ENCODE results near the gene ADSS1. TPM values are rescaled to one million over a fixed set of nuclear protein-coding genes. Genes with fewer than 3 reads are reported as not detected.

ADSS1 gene
- total and polyA plus RNA-seq, 9 donors: 2.6 to 9.8 (median 4.1) TPM

GRCh38 chr14:104744484-104744883 lies 20.5 kb downstream of the ADSS1 start:
- WGBS, 3 donors: 92 to 97% (median 95%) methylated on average over 10 of the region's 10 CpGs
- DNase-seq: no peak
- Histone ChIP-seq H3K4me1 (ENCODE audit: insufficient read depth) (no peaks in the 10 kb centered on the region), H3K4me3 (no peak overlapping the region), H3K36me3 (no peaks in the 10 kb centered on the region), H3K27ac (no peak overlapping the region), H3K9me3 (no peaks in the 10 kb centered on the region), H3K27me3 (no peaks in the 10 kb centered on the region)
- TF ChIP-seq POLR2A (IDR thresholded peaks at IDR 0.05) (no peak), CTCF (IDR thresholded peaks at IDR 0.05) (no peak), EP300 (IDR thresholded peaks at IDR 0.05) (no peak)
- intact Hi-C loops (cut with DNase I): no loop called here

GRCh38 chr14:104745431-104745830 lies 21.4 kb downstream of the ADSS1 start:
- no peak for DNase-seq
- H3K27ac ChIP-seq: no peak overlapping the region
- H3K27me3 ChIP-seq: no peaks in the 10 kb centered on the region
- no peaks in the 10 kb centered on the region for H3K4me1 ChIP-seq (ENCODE audit: insufficient read depth)
- TF ChIP-seq CTCF (IDR thresholded peaks at IDR 0.05) (no peak), POLR2A (IDR thresholded peaks at IDR 0.05) (no peak), EP300 (IDR thresholded peaks at IDR 0.05) (no peak)
- H3K36me3 ChIP-seq: no peaks in the 10 kb centered on the region
- H3K9me3 ChIP-seq: no peaks in the 10 kb centered on the region
- intact Hi-C loops (cut with DNase I): no loop called here
- 88 to 95% (median 93%) methylated on average over 9 of the region's 9 CpGs for WGBS, 3 donors
- no peak overlapping the region for H3K4me3 ChIP-seq

- no peaks in the 10 kb centered on the region for H3K36me3 ChIP-seq
- H3K27me3 ChIP-seq: no peaks in the 10 kb centered on the region
- intact Hi-C loops (cut with DNase I): no loop called here
- TF ChIP-seq CTCF (IDR thresholded peaks at IDR 0.05): no peak
- no peaks in the 10 kb centered on the region for H3K4me1 ChIP-seq (ENCODE audit: insufficient read depth)
- DNase-seq: no peak
- no peak overlapping the region for H3K27ac ChIP-seq
- WGBS, 3 donors: 75 to 82% (median 79%) methylated on average over 13 of the region's 13 CpGs
- no peaks in the 10 kb centered on the region for H3K9me3 ChIP-seq
- no peak overlapping the region for H3K4me3 ChIP-seq
These were observed 22.1 kb downstream of the ADSS1 start for GRCh38 chr14:104746071-104746545.

- H3K36me3 ChIP-seq: no peaks in the 10 kb centered on the region
- DNase-seq: no peak
- intact Hi-C loops (cut with DNase I): no loop called here
- TF ChIP-seq CTCF (IDR thresholded peaks at IDR 0.05) (no peak), POLR2A (IDR thresholded peaks at IDR 0.05) (no peak), EP300 (IDR thresholded peaks at IDR 0.05) (no peak)
- no peak overlapping the region for H3K4me3 ChIP-seq
- no peaks in the 10 kb centered on the region for H3K27me3 ChIP-seq
- peaks cover 2% of the 10 kb centered on the region for H3K4me1 ChIP-seq (ENCODE audit: insufficient read depth)
- no peak overlapping the region for H3K27ac ChIP-seq
- WGBS, 3 donors: 66 to 75% (median 69%) methylated on average over 7 of the region's 7 CpGs
- no peaks in the 10 kb centered on the region for H3K9me3 ChIP-seq
These were observed 23.0 kb downstream of the ADSS1 start for GRCh38 chr14:104746934-104747481.
